HEK293 (cell line): ENCODE data around the gene PIP4K2B.
"Not testable (repeated sequence)": the region's sequence is repeated elsewhere in the genome, so short reads cannot be mapped to it uniquely, and the experiment has no call there.

Source experiments
- CTCF ChIA-PET: fragments of 350-600 bp; formaldehyde crosslinking; extraction: SDS; loops from one replicate; lab custom pipeline; 2021; ENCODE audit warnings: antibody characterized with exemption; lab: Yijun Ruan, JAX
- POLR2A ChIA-PET: fragments of 300-600 bp; formaldehyde crosslinking; extraction: SDS; loops from one replicate; lab custom pipeline; 2020; ENCODE audit warnings: antibody characterized with exemption, inconsistent platforms; lab: Yijun Ruan, JAX
- H3K27ac ChIP-seq: fragments of 200-500 bp; sonication (Bioruptor generic); 2 replicates; pipeline ENCODE4 v1.5.1; 2014; ENCODE audit warnings: low read depth, low read length, control low read depth, inconsistent platforms; ENCODE audit errors: extremely low read depth
- H3K36me3 ChIP-seq, 2 experiments: fragments of 200-500 bp in 1 of 2; sonication (Bioruptor generic) in 1 of 2; 1 replicate in 1 of 2; 2 replicates in 1 of 2; pipeline ENCODE4 v1.5.1; 2014 to 2017; ENCODE audit warnings: inconsistent platforms in 2 of 2, low read length in 2 of 2; ENCODE audit not compliant: control insufficient read depth in 2 of 2, insufficient read depth in 1 of 2
- H3K4me1 ChIP-seq: fragments of 200-500 bp; sonication (Bioruptor generic); 2 replicates; pipeline ENCODE4 v1.5.1; 2014; ENCODE audit warnings: mild to moderate bottlenecking, low read length, inconsistent platforms; ENCODE audit not compliant: control insufficient read depth, insufficient read depth
- H3K4me3 ChIP-seq: 2 replicates; pipeline ENCODE4 v1.5.1; 2011; ENCODE audit warnings: low read depth, mild to moderate bottlenecking, control low read depth, low read length, moderate library complexity
- H3K9me3 ChIP-seq: fragments of 200-500 bp; sonication (Bioruptor generic); 2 replicates; pipeline ENCODE4 v1.5.1; 2014; ENCODE audit warnings: low read depth, low read length, inconsistent platforms; ENCODE audit not compliant: control insufficient read depth, insufficient read depth
- GFI1B ChIP-seq: fragments of 450-650 bp; formaldehyde crosslinking; IDR thresholded peaks from 2 replicates; pipeline ENCODE4 v1.5.1; 2016; ENCODE audit warnings: missing biosample characterization, missing genetic modification characterization
- GLIS2 ChIP-seq: fragments of 450-650 bp; formaldehyde crosslinking; IDR thresholded peaks from 2 replicates; pipeline ENCODE4 v1.5.1; 2016; ENCODE audit warnings: missing biosample characterization, missing genetic modification characterization
- KLF1 ChIP-seq: fragments of 450-650 bp; formaldehyde crosslinking; IDR thresholded peaks from 2 replicates; pipeline ENCODE4 v1.5.1; 2016; ENCODE audit warnings: missing biosample characterization, missing genetic modification characterization
- KLF10 ChIP-seq: fragments of 450-650 bp; IDR thresholded peaks from 2 replicates; pipeline ENCODE4 v1.5.1; 2018; ENCODE audit warnings: missing biosample characterization, mild to moderate bottlenecking, missing genetic modification characterization
- KLF17 ChIP-seq: fragments of 450-650 bp; formaldehyde crosslinking; IDR thresholded peaks from 2 replicates; pipeline ENCODE4 v1.5.1; 2016; ENCODE audit warnings: missing biosample characterization, missing genetic modification characterization
- KLF8 ChIP-seq: fragments of 450-650 bp; formaldehyde crosslinking; IDR thresholded peaks from 2 replicates; pipeline ENCODE4 v1.5.1; 2016; ENCODE audit warnings: missing biosample characterization, missing genetic modification characterization
- OSR2 ChIP-seq: fragments of 450-650 bp; formaldehyde crosslinking; IDR thresholded peaks from 2 replicates; pipeline ENCODE4 v1.5.1; 2016; ENCODE audit warnings: missing biosample characterization, missing genetic modification characterization
- PATZ1 ChIP-seq: fragments of 450-650 bp; formaldehyde crosslinking; IDR thresholded peaks from 2 replicates; pipeline ENCODE4 v1.5.1; 2016; ENCODE audit warnings: missing biosample characterization, missing genetic modification characterization
- SP2 ChIP-seq: fragments of 450-650 bp; formaldehyde crosslinking; IDR thresholded peaks from 2 replicates; pipeline ENCODE4 v1.5.1; 2016; ENCODE audit warnings: missing biosample characterization, missing genetic modification characterization
- SP7 ChIP-seq: fragments of 450-650 bp; formaldehyde crosslinking; IDR thresholded peaks from 2 replicates; pipeline ENCODE4 v1.5.1; 2016; ENCODE audit warnings: missing biosample characterization, missing genetic modification characterization
- WT1 ChIP-seq: fragments of 450-650 bp; formaldehyde crosslinking; IDR thresholded peaks from 2 replicates; pipeline ENCODE4 v1.5.1; 2016; ENCODE audit warnings: missing biosample characterization, missing genetic modification characterization
- ZBTB1 ChIP-seq: fragments of 450-650 bp; formaldehyde crosslinking; IDR thresholded peaks from 2 replicates; pipeline ENCODE4 v1.5.1; 2016; ENCODE audit warnings: missing biosample characterization, missing genetic modification characterization
- ZBTB49 ChIP-seq: fragments of 450-650 bp; formaldehyde crosslinking; IDR thresholded peaks from 2 replicates; pipeline ENCODE4 v1.5.1; 2016; ENCODE audit warnings: missing biosample characterization, missing genetic modification characterization, low read depth
- ZFHX2 ChIP-seq: fragments of 450-650 bp; formaldehyde crosslinking; conservative IDR thresholded peaks from 2 replicates; pipeline ENCODE4 v1.5.1; 2016; ENCODE audit warnings: missing biosample characterization, missing genetic modification characterization
- ZIC2 ChIP-seq: fragments of 450-650 bp; formaldehyde crosslinking; IDR thresholded peaks from 2 replicates; pipeline ENCODE4 v1.5.1; 2016; ENCODE audit warnings: missing biosample characterization, missing genetic modification characterization
- ZNF132 ChIP-seq: fragments of 450-650 bp; formaldehyde crosslinking; IDR thresholded peaks from 2 replicates; pipeline ENCODE4 v1.5.1; 2017; ENCODE audit warnings: missing biosample characterization, missing genetic modification characterization, borderline replicate concordance
- ZNF157 ChIP-seq: fragments of 450-650 bp; formaldehyde crosslinking; IDR thresholded peaks from 2 replicates; pipeline ENCODE4 v1.5.1; 2016; ENCODE audit warnings: missing biosample characterization, missing genetic modification characterization
- ZNF211 ChIP-seq: fragments of 450-650 bp; formaldehyde crosslinking; IDR thresholded peaks from 2 replicates; pipeline ENCODE4 v1.5.1; 2016; ENCODE audit warnings: low read depth, missing biosample characterization, missing genetic modification characterization
- ZNF341 ChIP-seq: fragments of 450-650 bp; formaldehyde crosslinking; IDR thresholded peaks from 2 replicates; pipeline ENCODE4; 2016; ENCODE audit warnings: low read depth, missing biosample characterization, missing genetic modification characterization
- ZNF548 ChIP-seq: fragments of 450-650 bp; formaldehyde crosslinking; IDR thresholded peaks from 2 replicates; pipeline ENCODE4 v1.5.1; 2016; ENCODE audit warnings: missing biosample characterization, missing genetic modification characterization
- ZNF558 ChIP-seq: fragments of 450-650 bp; formaldehyde crosslinking; IDR thresholded peaks from 2 replicates; pipeline ENCODE4 v1.5.1; 2016; ENCODE audit warnings: missing biosample characterization, missing genetic modification characterization
- ZNF692 ChIP-seq: fragments of 450-650 bp; formaldehyde crosslinking; IDR thresholded peaks from 2 replicates; pipeline ENCODE4 v1.5.1; 2016; ENCODE audit warnings: missing biosample characterization, missing genetic modification characterization
- ZSCAN4 ChIP-seq: fragments of 450-650 bp; formaldehyde crosslinking; IDR thresholded peaks from 2 replicates; pipeline ENCODE4 v1.5.1; 2017; ENCODE audit warnings: missing biosample characterization, missing genetic modification characterization

PIP4K2B gene

GRCh38 chr17:38726145-38726544 lies 73.2 kb downstream of the PIP4K2B start:
- H3K4me3 ChIP-seq, H3K4me1 ChIP-seq, H3K9me3 ChIP-seq, H3K27ac ChIP-seq: not testable (repeated sequence)
- ChIA-PET CTCF (interaction anchor here (1.9 kb wide), 1 partner anchor 9 kb away, joined by 7 read pairs; no protein-coding TSS in a partner anchor), POLR2A (interaction anchor here (1.5 to 3.5 kb wide), 2 partner anchors 8 to 9 kb away, joined by 3 to 23 read pairs; no protein-coding TSS in a partner anchor)
- peaks cover 0 to 29% of the 10 kb centered on the region in 2 experiments; a peak in 2 of 3 replicates for H3K36me3 ChIP-seq
- TF ChIP-seq SP7 (tag by site-specific recombination) = 0 out of 2 replicates have a peak, but pooled peaks have one; percentile 16
- peak; percentile 84 for TF ChIP-seq ZSCAN4
- peak; percentile 88 for TF ChIP-seq KLF1 (tag by site-specific recombination)
- TF ChIP-seq ZFHX2 (tag by site-specific recombination) = 0 out of 2 replicates have a peak, but pooled peaks have one; percentile 10
- peak; percentile 89 for TF ChIP-seq KLF17 (tag by site-specific recombination)
- TF ChIP-seq SP2 (tag by site-specific recombination) = peak; percentile 4; the same call in 1 of the 2 replicates
- 0 out of 2 replicates have a peak, but pooled peaks have one; percentile 13 for TF ChIP-seq WT1 (tag by site-specific recombination)
- 0 out of 2 replicates have a peak, but pooled peaks have one; percentile 22 for TF ChIP-seq PATZ1 (tag by site-specific recombination)

GRCh38 chr17:38725066-38725465 lies 74.3 kb downstream of the PIP4K2B start:
- Histone ChIP-seq H3K36me3 (peaks cover 0 to 38% of the 10 kb centered on the region in 2 experiments; a peak in 2 of 3 replicates), H3K4me1 (no peaks in the 10 kb centered on the region), H3K9me3 (no peaks in the 10 kb centered on the region), H3K4me3 (no peak overlapping the region), H3K27ac (no peak overlapping the region)
- CTCF ChIA-PET = interaction anchor here (0.6 to 1.9 kb wide), 2 partner anchors 10 to 36 kb away, joined by 3 to 7 read pairs; no protein-coding TSS in a partner anchor
- POLR2A ChIA-PET = no interaction called here
- TF ChIP-seq ZNF132 (tag by site-specific recombination) (no peak), ZNF341 (0 out of 2 replicates have a peak, but pooled peaks have one; percentile 19), ZNF157 (no peak)

GRCh38 chr17:38724337-38724988 lies 74.9 kb downstream of the PIP4K2B start:
- Histone ChIP-seq H3K9me3 (no peaks in the 10 kb centered on the region), H3K4me3 (no peak overlapping the region), H3K27ac (no peak overlapping the region), H3K4me1 (no peaks in the 10 kb centered on the region), H3K36me3 (peaks cover 0 to 44% of the 10 kb centered on the region in 2 experiments; a peak in 2 of 3 replicates)
- CTCF ChIA-PET = interaction anchor here (0.6 to 1.9 kb wide), 3 partner anchors 11 to 36 kb away, joined by 3 to 7 read pairs (median 3); no protein-coding TSS in a partner anchor
- POLR2A ChIA-PET = interaction anchor here (0.7 kb wide), 1 partner anchor 9 kb away, joined by 4 read pairs; no protein-coding TSS in a partner anchor
- no peak for TF ChIP-seq OSR2 (tag by site-specific recombination)
- TF ChIP-seq ZNF558 (tag by site-specific recombination) = no peak
- no peak for TF ChIP-seq ZNF692 (tag by site-specific recombination)
- TF ChIP-seq ZBTB1 (tag by site-specific recombination) = no peak
- 0 out of 2 replicates have a peak, but pooled peaks have one; percentile 15 for TF ChIP-seq GLIS2
- TF ChIP-seq ZIC2 (tag by site-specific recombination) = peak; percentile 35; the same call in 1 of the 2 replicates
- no peak for TF ChIP-seq KLF8 (tag by site-specific recombination)
- TF ChIP-seq KLF10 (tag by site-specific recombination) = no peak
- TF ChIP-seq GFI1B (tag by site-specific recombination) = no peak
- TF ChIP-seq ZNF211 = no peak
- TF ChIP-seq ZNF548 (tag by site-specific recombination) = no peak
- TF ChIP-seq ZBTB49 (tag by site-specific recombination) = no peak
